NCI-H82 (cell line): ENCODE measurements around the gene TMTC4.
A peak's percentile ranks its signal among the peaks of the same experiment; 100 is the strongest.
"Not testable (repeated sequence)": the region's sequence is repeated elsewhere in the genome, so short reads cannot be mapped to it uniquely, and the experiment has no call there.

Experiments used
- DNase-seq: peaks from one replicate; lab custom pipeline; 2025; lab: John Stamatoyannopoulos, UW

The TMTC4 gene

DNA sequence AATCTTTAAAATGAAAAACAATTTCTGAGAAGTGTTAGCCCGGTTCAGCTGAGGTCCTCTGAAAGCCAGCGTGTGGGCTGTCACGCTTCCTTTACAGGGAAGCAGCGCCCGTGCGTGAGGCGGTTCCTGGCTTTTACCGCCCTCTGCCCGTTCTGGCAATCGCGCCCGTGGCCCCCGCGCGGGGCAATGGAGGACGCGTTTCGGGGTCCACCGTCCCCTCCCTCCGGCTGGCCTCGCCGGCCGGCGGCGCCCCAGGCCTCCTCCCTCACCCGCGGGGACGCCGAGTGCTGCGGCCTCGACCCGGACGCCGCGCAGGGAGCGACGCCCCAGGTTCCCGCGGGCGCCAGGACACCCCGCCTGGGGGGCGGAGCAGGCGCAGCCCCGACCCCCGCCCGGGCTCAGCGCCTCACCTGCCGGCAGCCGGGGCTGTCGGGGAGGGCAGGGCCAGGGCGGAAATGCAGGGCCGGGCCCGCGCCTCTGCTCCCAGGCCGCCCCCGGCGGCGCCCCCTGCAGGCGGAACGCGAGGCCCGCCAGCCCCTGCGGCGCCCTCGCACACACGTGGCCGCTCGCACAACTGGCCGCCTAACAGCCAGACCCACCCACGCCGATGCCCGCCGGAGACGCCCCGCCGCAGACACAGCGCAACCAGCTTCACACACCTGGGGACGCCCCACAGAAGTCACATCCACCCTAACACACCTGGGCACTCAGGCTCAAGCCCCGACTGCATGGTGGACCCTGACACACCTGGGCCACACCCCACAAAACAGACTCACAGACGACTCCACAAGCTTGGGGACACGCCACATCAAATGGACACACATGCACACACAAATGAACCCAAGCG lies 86.0 kb downstream of the TMTC4 start, which contains the start of gene GGACT:
Gene GGACT, minus strand, starts transcription at position 459 of the 847 bp plus-strand sequence. CDS start 56,198 bp downstream, outside the sequence.
- peak; percentile 83 for DNase-seq

DNA sequence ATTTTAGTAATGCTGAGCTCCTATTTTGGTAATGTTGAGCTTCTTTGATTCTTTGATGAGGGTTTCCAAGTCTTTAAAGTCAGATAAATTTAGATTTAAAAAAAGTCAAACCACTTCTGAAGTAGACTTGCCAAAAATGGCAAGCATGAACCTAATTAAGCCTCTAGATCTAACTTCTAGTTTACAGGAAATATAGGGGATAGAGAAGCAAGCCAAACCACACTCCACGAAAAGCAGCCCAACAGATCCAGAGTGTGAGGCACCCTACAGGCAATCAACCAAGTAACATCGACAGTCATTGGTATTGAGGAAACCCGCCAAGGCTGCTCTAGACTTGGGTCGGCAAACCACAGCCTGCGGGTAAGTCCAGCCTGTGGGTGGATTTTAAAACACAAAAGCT lies 89.7 kb downstream of the TMTC4 start:
- DNase-seq: no peak

DNA sequence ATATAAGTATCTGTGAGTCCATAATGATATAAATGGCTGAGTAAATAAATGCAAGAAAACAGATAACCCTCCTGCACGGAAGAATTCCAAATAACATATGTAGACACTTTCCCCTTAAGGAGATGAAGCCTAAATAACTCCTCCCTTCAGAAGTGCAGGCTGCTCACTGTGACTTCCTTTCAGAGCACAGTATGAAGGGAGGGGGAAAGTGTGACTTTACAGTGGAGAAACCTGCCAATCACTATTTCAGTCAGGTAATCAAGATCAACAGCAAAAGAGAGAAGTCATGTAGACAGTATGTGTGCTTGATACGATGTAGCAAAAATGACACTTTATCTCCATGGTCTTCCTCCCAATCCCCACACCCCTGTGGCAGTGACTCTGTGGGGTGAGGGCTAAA lies 93.1 kb downstream of the TMTC4 start:
- DNase-seq: no peak

DNA sequence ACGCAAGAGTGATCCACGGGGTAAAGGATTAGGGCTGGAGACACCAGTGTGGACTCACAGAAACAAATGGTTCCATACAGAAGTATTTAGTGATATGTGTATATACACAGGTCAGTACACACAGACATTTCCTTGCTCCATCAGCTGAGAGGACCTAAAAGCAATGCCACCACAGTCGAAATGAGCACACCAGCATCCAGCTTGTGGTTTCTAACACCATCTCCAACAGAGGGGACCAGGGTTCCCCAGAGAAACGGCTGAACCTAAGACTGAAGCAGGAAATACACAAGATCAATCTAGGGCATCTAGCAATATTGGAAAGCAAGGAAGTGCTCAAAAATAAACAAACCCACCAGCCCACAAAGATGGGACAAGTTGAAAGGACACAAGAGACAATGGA lies 93.6 kb downstream of the TMTC4 start:
- DNase-seq: no peak

DNA sequence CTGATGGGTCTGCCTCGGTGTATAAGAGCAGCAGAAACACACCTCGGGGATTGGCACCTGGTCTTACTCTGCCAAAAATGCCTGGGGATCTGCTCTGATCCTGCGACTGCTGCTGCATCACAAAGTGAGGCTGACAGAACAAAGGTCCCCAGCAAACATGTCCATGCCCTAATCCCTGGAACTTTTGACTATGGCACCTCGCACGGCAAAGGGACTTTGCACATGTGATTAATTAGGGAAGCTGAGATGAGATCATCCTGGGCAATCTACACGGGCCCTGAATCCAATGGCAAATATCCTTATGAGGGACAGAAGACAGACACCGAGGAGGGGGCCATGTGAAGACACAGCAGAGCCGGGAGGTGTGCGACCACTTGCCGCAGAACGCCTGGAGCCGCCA lies 94.5 kb downstream of the TMTC4 start:
- no peak for DNase-seq

DNA sequence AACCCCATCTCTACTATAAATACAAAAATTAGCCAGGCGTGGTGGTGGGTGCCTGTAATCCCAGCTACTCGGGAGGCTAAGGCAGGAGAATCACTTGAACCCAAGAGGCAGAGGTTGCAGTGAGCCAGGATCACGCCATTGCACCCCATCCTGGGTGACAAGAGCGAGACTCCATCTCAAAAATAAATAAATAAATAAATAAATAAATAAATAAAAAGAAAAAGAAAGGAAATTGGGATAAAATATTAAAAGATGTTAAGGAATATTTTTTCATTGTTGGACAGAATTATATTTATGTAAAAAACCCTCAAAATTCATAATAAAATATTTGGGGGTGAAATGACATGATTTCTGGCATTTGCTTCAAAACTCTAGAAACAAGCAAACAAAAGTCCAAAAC lies 97.4 kb downstream of the TMTC4 start:
- DNase-seq: not testable (repeated sequence)

DNA sequence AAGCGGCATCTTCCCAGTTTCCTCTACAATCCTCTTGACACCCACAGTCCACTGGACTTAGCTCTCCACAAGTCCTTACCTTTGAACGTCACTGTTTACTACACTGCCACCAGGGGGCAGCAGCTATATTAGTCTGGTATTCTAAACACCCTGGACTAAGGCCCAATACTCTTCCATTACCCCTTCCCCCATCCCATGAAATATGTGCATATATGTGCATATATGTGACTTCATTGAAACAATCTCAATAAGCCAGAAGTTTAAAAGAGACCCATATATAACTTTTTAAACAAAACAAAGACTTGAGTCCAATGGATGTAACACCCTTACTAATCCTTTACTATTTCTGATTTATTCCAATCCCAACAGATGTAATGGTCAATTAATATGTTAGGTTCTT lies 101.5 kb downstream of the TMTC4 start:
- DNase-seq: peak; percentile 95

DNA sequence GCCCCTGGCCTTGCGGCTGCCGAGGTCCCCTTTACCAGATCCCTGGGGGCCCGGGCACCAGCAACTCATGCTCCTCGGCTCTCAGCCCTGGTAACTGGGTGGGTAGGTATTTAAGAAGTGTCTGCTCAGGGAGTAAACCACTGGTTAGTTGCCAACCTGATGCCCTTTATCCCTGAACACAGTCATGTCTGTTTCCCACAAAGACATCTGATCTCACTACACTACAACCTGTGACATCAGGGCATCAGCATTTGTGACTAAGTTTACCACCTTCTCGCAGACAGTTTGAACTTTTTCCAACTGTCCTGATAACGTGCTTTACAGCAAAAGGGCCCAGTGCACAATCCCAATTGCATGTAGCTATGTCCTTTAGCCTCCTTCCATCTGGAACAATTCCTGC lies 108.1 kb downstream of the TMTC4 start:
- no peak for DNase-seq

DNA sequence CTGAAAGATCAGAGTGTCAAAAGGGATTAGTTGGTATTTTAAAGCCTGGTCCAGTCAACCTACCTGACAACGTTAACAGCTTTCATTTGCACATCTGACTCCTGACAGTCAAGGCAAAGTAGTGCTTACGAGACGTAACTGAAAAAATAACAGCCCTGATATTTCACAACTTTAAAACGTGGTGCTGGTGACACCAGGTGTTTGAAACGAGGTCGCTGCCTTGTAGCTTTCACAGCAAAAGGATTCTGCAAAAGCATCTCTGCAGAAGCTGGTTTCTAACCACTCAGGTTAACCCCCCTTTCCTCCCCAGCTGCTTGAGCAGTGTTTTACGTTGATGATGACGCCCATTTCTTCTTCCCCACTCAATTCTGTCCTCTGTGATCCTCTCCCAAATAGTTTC lies 109.3 kb downstream of the TMTC4 start:
- no peak for DNase-seq

DNA sequence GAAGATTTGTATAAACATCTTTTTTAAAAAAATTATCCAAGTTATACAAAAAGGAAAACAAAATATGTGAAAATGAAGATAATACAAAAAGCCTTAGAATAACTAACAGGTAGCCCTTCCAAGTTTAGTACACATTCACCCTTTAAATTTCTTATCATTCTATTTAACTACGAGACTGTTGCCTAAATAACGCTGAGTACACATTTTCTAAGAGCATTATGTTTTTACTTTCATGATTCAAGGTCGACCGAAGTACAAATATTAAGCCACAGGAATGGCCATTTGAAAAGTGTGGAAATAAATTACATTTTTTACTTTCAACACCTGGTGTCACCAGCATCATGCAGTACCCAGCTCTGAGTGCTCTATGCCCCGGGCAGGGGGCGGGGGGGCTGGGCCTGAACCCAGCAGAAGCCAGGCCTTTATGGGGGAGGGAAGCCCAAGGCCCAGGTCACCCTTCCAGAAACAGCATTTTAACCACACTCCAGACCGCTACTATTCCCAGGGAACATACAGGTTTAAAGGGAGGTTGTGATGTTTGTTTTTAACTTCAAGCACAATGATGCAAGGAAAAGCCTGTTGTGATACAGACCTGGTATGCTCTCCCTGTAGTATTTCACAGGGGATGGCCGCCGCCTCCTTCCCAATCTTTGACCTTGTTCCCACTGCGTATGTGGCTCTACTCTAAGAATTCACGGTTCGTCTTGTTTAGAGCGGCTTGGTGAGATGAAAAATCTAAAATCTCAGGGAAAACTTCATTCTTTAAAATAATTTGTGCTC lies 110.0 kb downstream of the TMTC4 start:
- no peak for DNase-seq

DNA sequence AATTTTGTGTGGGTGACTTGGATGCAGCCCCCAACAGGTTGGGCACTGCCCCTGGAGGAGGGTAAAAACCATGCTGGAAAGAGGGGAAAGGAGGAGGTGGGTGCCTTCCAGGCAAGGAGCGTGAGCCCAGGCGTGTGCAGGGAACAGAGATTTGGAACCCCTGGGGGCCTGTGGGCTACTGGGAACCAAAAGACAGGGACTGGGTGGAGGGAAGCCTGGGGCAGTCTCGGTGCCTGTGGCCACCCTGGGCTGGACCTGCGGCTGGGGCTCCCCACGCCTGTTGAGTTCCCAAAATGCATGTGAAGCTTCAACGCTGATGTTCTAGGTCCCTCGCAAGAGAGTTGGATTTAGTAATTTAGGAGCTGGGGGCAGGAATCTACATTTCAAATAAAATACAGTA lies 110.8 kb downstream of the TMTC4 start:
- no peak for DNase-seq

DNA sequence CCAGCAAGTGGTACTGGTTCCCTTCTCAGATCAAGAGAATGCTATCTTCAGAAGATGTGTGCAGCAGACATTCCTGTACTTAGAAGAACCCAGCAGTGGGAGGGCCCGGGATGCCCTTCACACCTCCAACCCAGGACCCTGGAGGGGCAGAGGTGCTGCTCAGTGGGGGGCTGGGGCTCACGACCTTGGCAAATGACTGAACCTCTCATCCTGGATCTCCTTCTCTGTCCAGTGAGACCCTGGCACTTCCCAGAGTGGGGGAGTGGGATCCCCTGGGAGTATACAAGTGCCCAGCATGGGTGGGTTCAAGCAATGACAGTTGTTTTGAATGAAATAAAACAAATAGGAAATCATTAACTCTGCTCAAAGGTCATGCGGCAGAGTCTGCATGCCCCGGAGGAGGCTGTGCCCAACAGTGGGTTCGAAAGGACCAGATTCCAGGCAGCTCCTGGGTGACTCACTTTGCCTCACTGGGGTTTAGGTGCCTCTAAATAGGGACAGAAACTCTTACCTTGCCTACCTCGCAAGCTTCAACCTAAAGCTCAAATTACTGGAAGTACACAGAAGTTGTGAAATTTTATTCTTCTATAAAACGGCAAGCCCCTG lies 112.9 kb downstream of the TMTC4 start:
- no peak for DNase-seq

DNA sequence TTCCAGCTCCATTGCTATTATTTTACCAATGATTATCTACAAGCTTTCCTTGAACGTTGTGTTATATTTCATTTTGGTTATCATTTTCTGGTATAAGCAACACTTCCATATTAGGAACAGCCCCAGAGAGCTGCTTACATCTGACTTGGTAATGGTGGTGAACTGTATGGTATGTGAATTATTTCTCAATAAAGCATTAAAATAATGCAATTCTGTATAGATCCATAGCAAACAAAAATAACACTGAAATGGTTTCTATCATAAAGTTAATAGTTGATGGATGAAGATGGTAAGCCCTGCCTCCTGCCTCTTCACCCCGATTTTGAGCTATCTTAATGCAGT lies 113.5 kb downstream of the TMTC4 start:
- no peak for DNase-seq

DNA sequence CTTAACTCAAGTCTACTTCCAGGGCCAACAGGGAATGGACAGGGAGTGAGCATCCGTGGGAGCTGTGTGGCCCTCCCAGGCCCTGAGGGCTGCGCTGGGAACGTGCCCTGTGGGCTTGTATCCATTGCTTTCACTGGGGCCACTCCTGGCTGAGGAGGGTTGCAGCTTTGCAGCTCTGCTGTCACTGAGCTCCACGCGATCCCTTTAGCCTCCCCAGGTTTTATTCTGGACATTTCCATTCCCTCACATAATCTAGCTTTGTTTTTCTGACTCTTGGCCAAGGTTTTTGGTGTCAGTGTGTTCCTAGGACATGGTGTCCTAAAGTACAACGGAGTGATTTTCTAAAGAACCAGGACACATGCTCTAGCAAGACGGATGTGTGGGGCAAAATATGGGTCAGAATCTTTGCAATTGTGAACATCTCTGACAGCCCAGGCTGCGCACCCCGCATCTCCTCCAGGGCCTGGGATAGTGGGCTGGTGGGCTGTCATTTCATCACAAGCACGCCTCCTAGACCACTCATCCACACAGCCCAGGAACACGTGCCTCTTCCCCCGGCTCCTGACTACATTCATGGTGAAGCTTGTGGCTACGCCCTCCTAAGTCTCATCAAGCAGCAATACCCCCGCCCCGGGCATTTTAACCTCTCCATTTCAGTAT lies 114.0 kb downstream of the TMTC4 start:
- no peak for DNase-seq

DNA sequence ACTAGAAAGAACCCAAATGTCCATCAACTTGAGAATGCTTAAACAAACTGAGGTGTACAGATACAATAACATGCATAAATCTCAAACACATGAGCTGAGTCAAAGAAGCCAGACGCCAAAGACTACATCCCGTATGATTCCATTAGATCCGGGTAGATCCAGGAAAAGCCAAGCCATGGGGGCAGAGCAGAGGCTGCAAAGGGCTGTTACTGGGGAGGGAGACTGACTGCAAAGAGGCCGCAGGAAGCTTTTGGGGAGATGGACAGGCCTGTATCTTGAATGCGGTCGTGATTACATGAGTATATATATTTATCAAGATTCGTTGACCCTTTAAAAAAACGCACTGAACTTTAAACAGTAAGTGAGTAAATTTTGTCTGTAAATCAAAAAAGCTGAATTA lies 114.7 kb downstream of the TMTC4 start:
- DNase-seq: no peak
